ENCODE measurements around the gene DOK7. TPM values are rescaled to one million over a fixed set of nuclear protein-coding genes. Genes with fewer than 3 reads are reported as not detected.

DOK7 gene
- polyA plus RNA-seq, 1 experiment = not detected

GRCh38 chr4:3485011-3485791, 22.1 kb downstream of the DOK7 start:
- TF ChIP-seq, protein P1, sequence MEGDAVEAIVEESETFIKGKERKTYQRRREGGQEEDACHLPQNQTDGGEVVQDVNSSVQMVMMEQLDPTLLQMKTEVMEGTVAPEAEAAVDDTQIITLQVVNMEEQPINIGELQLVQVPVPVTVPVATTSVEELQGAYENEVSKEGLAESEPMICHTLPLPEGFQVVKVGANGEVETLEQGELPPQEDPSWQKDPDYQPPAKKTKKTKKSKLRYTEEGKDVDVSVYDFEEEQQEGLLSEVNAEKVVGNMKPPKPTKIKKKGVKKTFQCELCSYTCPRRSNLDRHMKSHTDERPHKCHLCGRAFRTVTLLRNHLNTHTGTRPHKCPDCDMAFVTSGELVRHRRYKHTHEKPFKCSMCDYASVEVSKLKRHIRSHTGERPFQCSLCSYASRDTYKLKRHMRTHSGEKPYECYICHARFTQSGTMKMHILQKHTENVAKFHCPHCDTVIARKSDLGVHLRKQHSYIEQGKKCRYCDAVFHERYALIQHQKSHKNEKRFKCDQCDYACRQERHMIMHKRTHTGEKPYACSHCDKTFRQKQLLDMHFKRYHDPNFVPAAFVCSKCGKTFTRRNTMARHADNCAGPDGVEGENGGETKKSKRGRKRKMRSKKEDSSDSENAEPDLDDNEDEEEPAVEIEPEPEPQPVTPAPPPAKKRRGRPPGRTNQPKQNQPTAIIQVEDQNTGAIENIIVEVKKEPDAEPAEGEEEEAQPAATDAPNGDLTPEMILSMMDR (IDR thresholded peaks at IDR 0.05; ENCODE audit: low read depth, low read length) = no peak
- ChIA-PET CTCF (no interaction called here), POLR2A (no interaction called here)
- H3K4me3 ChIP-seq (ENCODE audit: low read depth, low read length) = no peak overlapping the region
- H3K27me3 ChIP-seq (ENCODE audit: control insufficient read depth, insufficient read depth, low read length) = peaks cover 37% of the 10 kb centered on the region
- DNase-seq (ENCODE audit: low read depth, low spot score) = no peak
- H3K27ac ChIP-seq (ENCODE audit: low read depth, low read length) = no peak overlapping the region
- no peaks in the 10 kb centered on the region; the same call in 1 of the 2 replicates for H3K9me3 ChIP-seq (ENCODE audit: control insufficient read depth, insufficient read depth, low read length)

GRCh38 chr4:3485886-3486540, 22.9 kb downstream of the DOK7 start:
- Histone ChIP-seq H3K27ac (ENCODE audit: low read depth, low read length) (no peak overlapping the region), H3K27me3 (ENCODE audit: control insufficient read depth, insufficient read depth, low read length) (peaks cover 35% of the 10 kb centered on the region), H3K4me3 (ENCODE audit: low read depth, low read length) (no peak overlapping the region), H3K9me3 (ENCODE audit: control insufficient read depth, insufficient read depth, low read length) (no peaks in the 10 kb centered on the region; the same call in 1 of the 2 replicates)
- TF ChIP-seq, protein P1 (IDR thresholded peaks at IDR 0.05; ENCODE audit: low read depth, low read length) = no peak
- no peak for DNase-seq (ENCODE audit: low read depth, low spot score)
- POLR2A ChIA-PET = no interaction called here
- CTCF ChIA-PET = interaction anchor here (1.4 kb wide), 1 partner anchor 395 kb away, joined by 3 read pairs; no protein-coding TSS in a partner anchor

DNA sequence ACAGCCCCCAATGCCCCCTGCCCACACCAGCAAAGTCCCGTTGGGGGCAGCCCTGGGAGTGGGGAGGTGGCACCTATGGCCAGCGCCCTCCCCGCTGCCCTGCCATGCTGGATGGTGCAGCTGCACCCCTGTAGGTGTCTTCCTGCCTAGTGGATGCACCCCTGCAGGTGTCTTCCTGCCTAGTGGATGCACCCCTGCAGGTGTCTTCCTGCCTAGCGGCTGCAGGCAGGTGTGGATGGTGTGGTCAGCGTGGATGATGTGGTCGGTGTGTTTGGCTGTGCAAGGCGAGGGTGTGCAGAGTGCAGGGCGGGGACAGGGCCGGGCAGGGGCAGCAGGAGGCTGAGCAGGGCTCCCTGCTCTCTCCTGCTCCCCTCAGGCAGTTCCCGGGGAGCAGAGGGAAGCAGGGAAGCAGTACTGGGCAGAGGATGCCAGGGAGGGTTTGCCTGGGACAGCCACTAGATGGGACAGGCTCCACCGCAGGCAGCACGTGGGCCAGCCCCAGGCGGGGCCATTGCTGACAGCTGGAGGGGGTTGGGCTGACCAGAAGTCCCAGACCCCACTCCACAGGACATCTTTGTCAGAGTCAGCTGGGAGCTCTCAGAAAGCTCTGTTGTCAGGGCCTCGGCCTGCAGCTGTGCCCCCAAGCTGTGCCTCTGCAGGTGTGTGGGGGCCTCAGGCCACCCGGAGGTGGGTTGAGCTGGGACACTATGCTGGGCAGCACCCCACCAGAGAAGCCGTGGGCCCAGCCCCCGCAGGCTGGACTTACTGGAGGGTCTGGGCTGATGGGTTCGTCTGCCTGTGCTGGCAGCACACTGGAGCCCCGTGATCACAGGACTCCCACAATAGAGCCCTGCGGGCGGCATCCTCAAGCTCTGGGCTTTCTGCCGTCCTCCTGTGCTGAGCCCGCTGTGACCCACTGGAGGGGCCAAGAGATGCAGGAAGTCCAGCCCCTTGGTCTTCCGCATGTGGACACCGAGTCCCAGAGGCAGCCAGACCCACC, 23.7 kb downstream of the DOK7 start:
- Histone ChIP-seq H3K27me3 (ENCODE audit: control insufficient read depth, insufficient read depth, low read length) (peaks cover 35% of the 10 kb centered on the region), H3K27ac (ENCODE audit: low read depth, low read length) (no peak overlapping the region), H3K4me3 (ENCODE audit: low read depth, low read length) (no peak overlapping the region), H3K9me3 (ENCODE audit: control insufficient read depth, insufficient read depth, low read length) (no peaks in the 10 kb centered on the region; the same call in 1 of the 2 replicates)
- TF ChIP-seq, protein P1 (IDR thresholded peaks at IDR 0.05; ENCODE audit: low read depth, low read length) = no peak
- CTCF ChIA-PET = interaction anchor here (1.4 kb wide), 1 partner anchor 394 kb away, joined by 3 read pairs; no protein-coding TSS in a partner anchor
- no peak for DNase-seq (ENCODE audit: low read depth, low spot score)
- POLR2A ChIA-PET = no interaction called here

DNA sequence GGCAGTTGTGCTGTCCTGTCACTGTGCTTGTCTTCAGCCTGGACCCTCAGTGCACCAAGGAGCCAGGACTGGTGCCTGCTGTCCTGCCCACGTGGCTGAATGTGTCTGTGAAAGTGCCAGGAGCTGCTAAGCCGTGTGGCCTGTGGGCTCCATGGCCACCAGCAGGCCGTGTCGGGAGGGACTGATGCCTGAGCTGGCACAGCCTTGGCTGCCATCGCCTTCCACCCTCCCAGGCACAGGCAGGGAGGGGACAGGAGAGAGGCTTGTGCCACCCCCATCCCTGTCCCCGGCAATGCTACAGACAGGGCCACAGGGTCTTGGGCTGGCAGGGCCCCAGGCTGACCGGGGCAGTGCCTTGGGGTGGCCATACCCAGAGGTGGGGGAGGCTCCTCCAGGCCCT, 24.8 kb downstream of the DOK7 start:
- H3K9me3 ChIP-seq (ENCODE audit: control insufficient read depth, insufficient read depth, low read length) = no peaks in the 10 kb centered on the region; the same call in 1 of the 2 replicates
- no peak overlapping the region for H3K4me3 ChIP-seq (ENCODE audit: low read depth, low read length)
- H3K27me3 ChIP-seq (ENCODE audit: control insufficient read depth, insufficient read depth, low read length) = peaks cover 30% of the 10 kb centered on the region
- H3K27ac ChIP-seq (ENCODE audit: low read depth, low read length) = no peak overlapping the region
- ChIA-PET POLR2A (no interaction called here), CTCF (no interaction called here)
- DNase-seq (ENCODE audit: low read depth, low spot score) = no peak
- TF ChIP-seq, protein P1 (IDR thresholded peaks at IDR 0.05; ENCODE audit: low read depth, low read length) = no peak
